GM23338 (cell line): ENCODE data around the gene UBE2QL1. TPM values are rescaled to one million over a fixed set of nuclear protein-coding genes. Genes with fewer than 3 reads are reported as not detected.

Experiments used
- ATAC-seq: fragments of 200-7000 bp; cut with Tn5 transposase; 3 replicates; pipeline ENCODE4 v1.9.1; 2020
- DNase-seq: peaks from one replicate; pipeline ENCODE4 v3.0.0-alpha.2; 2015; ENCODE audit warnings: low spot score
- H2AFZ ChIP-seq: fragments of 200-600 bp; sonication (generic); 2 replicates; pipeline ENCODE4 v1.8.0; 2016; ENCODE audit warnings: antibody characterized with exemption, mild to moderate bottlenecking, moderate library complexity
- H3F3A ChIP-seq: fragments of 200-600 bp; sonication (generic); replicated peaks from 2 replicates; pipeline ENCODE4 v1.8.0; 2017; ENCODE audit warnings: antibody characterized with exemption, mixed run types, low read depth
- H3K27ac ChIP-seq: fragments of 200-600 bp; sonication (generic); 2 replicates; pipeline ENCODE4 v1.6.1; 2016; ENCODE audit warnings: low read depth
- H3K27me3 ChIP-seq: fragments of 200-600 bp; sonication (generic); 2 replicates; pipeline ENCODE4 v1.8.0; 2016; ENCODE audit warnings: mild to moderate bottlenecking, mixed run types, moderate library complexity; ENCODE audit not compliant: insufficient read depth
- H3K36me3 ChIP-seq: fragments of 200-600 bp; sonication (generic); 2 replicates; pipeline ENCODE4 v1.8.0; 2016; ENCODE audit warnings: mild to moderate bottlenecking; ENCODE audit not compliant: insufficient read depth
- H3K4me1 ChIP-seq: fragments of 200-600 bp; sonication (generic); 2 replicates; pipeline ENCODE4 v1.8.0; 2016; ENCODE audit warnings: mild to moderate bottlenecking, moderate library complexity; ENCODE audit not compliant: insufficient read depth
- H3K4me2 ChIP-seq: fragments of 200-600 bp; sonication (generic); 2 replicates; pipeline ENCODE4 v1.7.1; 2017; ENCODE audit warnings: mixed run types
- H3K4me3 ChIP-seq: fragments of 200-600 bp; sonication (generic); 2 replicates; pipeline ENCODE4 v1.6.1; 2016; ENCODE audit warnings: mixed run types
- H3K79me2 ChIP-seq: fragments of 200-600 bp; sonication (generic); replicated peaks from 2 replicates; pipeline ENCODE4 v1.8.0; 2017; ENCODE audit warnings: mild to moderate bottlenecking; ENCODE audit not compliant: insufficient read depth
- H3K9me2 ChIP-seq: fragments of 200-600 bp; sonication (generic); 2 replicates; pipeline ENCODE4 v1.8.0; 2017; ENCODE audit not compliant: insufficient read depth
- H4K20me1 ChIP-seq: fragments of 200-600 bp; sonication (generic); replicated peaks from 2 replicates; pipeline ENCODE4 v1.8.0; 2017; ENCODE audit warnings: mild to moderate bottlenecking; ENCODE audit not compliant: insufficient read depth
- H3K27ac Mint-ChIP-seq: 2 replicates; pipeline ENCODE4 v1.8.0; 2020; ENCODE audit warnings: inconsistent platforms, mild to moderate bottlenecking, moderate library complexity, mixed read lengths
- H3K27me3 Mint-ChIP-seq: 3 replicates; pipeline ENCODE4 v1.8.0; 2022; ENCODE audit warnings: low read depth, mild to moderate bottlenecking, moderate library complexity, mixed read lengths, inconsistent platforms; ENCODE audit not compliant: insufficient read depth, poor library complexity
- H3K36me3 Mint-ChIP-seq: 3 replicates; pipeline ENCODE4 v1.8.0; 2021; ENCODE audit warnings: low read depth, mild to moderate bottlenecking, inconsistent platforms, moderate library complexity, mixed read lengths
- H3K4me1 Mint-ChIP-seq: 3 replicates; pipeline ENCODE4 v1.8.0; 2020; ENCODE audit warnings: mild to moderate bottlenecking, inconsistent platforms, mixed read lengths
- H3K4me3 Mint-ChIP-seq: 3 replicates; pipeline ENCODE4 v1.8.0; 2021; ENCODE audit warnings: moderate library complexity, mild to moderate bottlenecking, inconsistent platforms, mixed read lengths
- H3K9me3 Mint-ChIP-seq: 3 replicates; pipeline ENCODE4 v1.8.0; 2020; ENCODE audit warnings: moderate library complexity, mild to moderate bottlenecking, inconsistent platforms, mixed read lengths
- CREB1 ChIP-seq: fragments of 250-450 bp; sonication (Bioruptor Pico); IDR thresholded peaks from 2 replicates; pipeline ENCODE4 v1.5.0; 2020; ENCODE audit warnings: low read depth, mild to moderate bottlenecking, moderate library complexity
- EZH2 ChIP-seq: fragments of 200-600 bp; sonication (generic); IDR thresholded peaks from one replicate; pipeline ENCODE4 v1.8.0; 2017; ENCODE audit warnings: antibody characterized with exemption, mild to moderate bottlenecking, low read depth; ENCODE audit not compliant: unreplicated experiment
- EZH2phosphoT487 ChIP-seq: fragments of 200-600 bp; sonication (generic); IDR thresholded peaks from one replicate; pipeline ENCODE4 v1.8.1; 2018; ENCODE audit warnings: antibody characterized with exemption; ENCODE audit not compliant: unreplicated experiment
- JUNB ChIP-seq: IDR thresholded peaks from one replicate; pipeline ENCODE4 v1.6.1; 2016; ENCODE audit warnings: antibody characterized with exemption; ENCODE audit not compliant: unreplicated experiment
- NANOG ChIP-seq: IDR thresholded peaks from 2 replicates; pipeline ENCODE4 v1.6.1; 2016; ENCODE audit warnings: antibody characterized with exemption, borderline replicate concordance
- POLR2AphosphoS5 ChIP-seq: IDR thresholded peaks from 2 replicates; pipeline ENCODE4 v1.6.1; 2016; ENCODE audit warnings: antibody characterized with exemption, low read depth
- STAT1 ChIP-seq: IDR thresholded peaks from one replicate; pipeline ENCODE4 v1.6.1; 2016; ENCODE audit warnings: antibody characterized with exemption; ENCODE audit not compliant: unreplicated experiment
- ZNF114 ChIP-seq: fragments of 250-450 bp; sonication (Bioruptor Pico); IDR thresholded peaks from 2 replicates; pipeline ENCODE4 v1.5.0; 2020; ENCODE audit warnings: mild to moderate bottlenecking, moderate library complexity
- ZNF331 ChIP-seq: fragments of 250-450 bp; sonication (Bioruptor Pico); IDR thresholded peaks from 2 replicates; pipeline ENCODE4 v1.5.0; 2020; ENCODE audit warnings: low read depth, mild to moderate bottlenecking, moderate library complexity
- polyA plus RNA-seq: library from polyadenylated mRNA; unstranded; fragments of >200 nt; fragmentation: Nextera tagmentation; extraction: Ambion mirVana; gene quantifications from 2 replicates; pipeline ENCODE4 v1.2.1, GENCODE V29; 2016
- total RNA-seq: library from RNA; depleted of rRNA; stranded (reverse); fragments of >200 nt; shearing (Covaris generic); gene quantifications from 2 replicates; pipeline ENCODE4 v1.2.3, GENCODE V29; 2014
- TF ChIP-seq, protein P1 (sequence below): fragments of 250-450 bp; sonication (Bioruptor Pico); IDR thresholded peaks from 2 replicates; pipeline ENCODE4 v1.5.0; 2020; ENCODE audit warnings: mild to moderate bottlenecking, moderate library complexity
- TF ChIP-seq, protein P2 (sequence below): IDR thresholded peaks from 2 replicates; pipeline ENCODE4 v1.6.1; 2016; ENCODE audit warnings: antibody characterized with exemption
- TF ChIP-seq, protein P3 (sequence below), 2 experiments: fragments of 200-600 bp in 1 of 2; sonication (generic) in 1 of 2; conservative IDR thresholded peaks; 2 replicates each; pipeline versions ENCODE4 v1.5.1 to v1.6.1; 2016 to 2017; ENCODE audit warnings: antibody characterized with exemption in 2 of 2, low read depth in 2 of 2, mild to moderate bottlenecking in 2 of 2, moderate library complexity in 1 of 2

UBE2QL1 gene
- total and polyA plus RNA-seq, 2 experiments from 2014 or later: 0.40 to 0.83 TPM

DNA sequence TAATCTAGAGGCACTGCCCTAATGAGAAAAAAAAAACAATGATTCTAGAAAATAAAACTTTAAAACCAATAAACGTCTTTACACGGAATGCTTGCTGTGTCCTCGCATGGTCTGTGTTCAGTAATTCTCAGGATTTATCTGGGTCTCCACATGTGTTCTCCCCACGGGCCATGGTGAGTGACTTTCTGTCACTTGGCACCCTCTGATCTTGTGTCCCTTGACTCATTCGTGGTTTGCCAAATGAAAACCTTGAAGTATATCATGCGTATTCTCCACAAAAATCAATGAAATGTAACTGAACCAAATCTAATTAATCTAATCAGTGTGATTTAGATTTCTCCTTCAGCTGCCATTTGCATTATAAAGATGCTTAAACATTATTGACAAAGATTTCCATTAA lies 48.0 kb downstream of the UBE2QL1 start:
- H3K4me3 Mint-ChIP-seq: no peak overlapping the region
- H3K36me3 Mint-ChIP-seq: no peaks in the 10 kb centered on the region
- no peak overlapping the region for H2AFZ ChIP-seq
- H3K27ac Mint-ChIP-seq: no peak overlapping the region
- no peaks in the 10 kb centered on the region; the same call in 2 of the 3 replicates for H3K9me3 Mint-ChIP-seq
- no peak overlapping the region for H3K4me2 ChIP-seq
- no peaks in the 10 kb centered on the region for H3K9me2 ChIP-seq
- peaks cover 2% of the 10 kb centered on the region for H3K4me1 ChIP-seq
- H3K27me3 Mint-ChIP-seq: peaks cover 5% of the 10 kb centered on the region
- no peaks in the 10 kb centered on the region for H3K27me3 ChIP-seq
- TF ChIP-seq CREB1: no peak
- no peak for TF ChIP-seq ZNF114
- no peak for TF ChIP-seq STAT1
- TF ChIP-seq, protein P1, sequence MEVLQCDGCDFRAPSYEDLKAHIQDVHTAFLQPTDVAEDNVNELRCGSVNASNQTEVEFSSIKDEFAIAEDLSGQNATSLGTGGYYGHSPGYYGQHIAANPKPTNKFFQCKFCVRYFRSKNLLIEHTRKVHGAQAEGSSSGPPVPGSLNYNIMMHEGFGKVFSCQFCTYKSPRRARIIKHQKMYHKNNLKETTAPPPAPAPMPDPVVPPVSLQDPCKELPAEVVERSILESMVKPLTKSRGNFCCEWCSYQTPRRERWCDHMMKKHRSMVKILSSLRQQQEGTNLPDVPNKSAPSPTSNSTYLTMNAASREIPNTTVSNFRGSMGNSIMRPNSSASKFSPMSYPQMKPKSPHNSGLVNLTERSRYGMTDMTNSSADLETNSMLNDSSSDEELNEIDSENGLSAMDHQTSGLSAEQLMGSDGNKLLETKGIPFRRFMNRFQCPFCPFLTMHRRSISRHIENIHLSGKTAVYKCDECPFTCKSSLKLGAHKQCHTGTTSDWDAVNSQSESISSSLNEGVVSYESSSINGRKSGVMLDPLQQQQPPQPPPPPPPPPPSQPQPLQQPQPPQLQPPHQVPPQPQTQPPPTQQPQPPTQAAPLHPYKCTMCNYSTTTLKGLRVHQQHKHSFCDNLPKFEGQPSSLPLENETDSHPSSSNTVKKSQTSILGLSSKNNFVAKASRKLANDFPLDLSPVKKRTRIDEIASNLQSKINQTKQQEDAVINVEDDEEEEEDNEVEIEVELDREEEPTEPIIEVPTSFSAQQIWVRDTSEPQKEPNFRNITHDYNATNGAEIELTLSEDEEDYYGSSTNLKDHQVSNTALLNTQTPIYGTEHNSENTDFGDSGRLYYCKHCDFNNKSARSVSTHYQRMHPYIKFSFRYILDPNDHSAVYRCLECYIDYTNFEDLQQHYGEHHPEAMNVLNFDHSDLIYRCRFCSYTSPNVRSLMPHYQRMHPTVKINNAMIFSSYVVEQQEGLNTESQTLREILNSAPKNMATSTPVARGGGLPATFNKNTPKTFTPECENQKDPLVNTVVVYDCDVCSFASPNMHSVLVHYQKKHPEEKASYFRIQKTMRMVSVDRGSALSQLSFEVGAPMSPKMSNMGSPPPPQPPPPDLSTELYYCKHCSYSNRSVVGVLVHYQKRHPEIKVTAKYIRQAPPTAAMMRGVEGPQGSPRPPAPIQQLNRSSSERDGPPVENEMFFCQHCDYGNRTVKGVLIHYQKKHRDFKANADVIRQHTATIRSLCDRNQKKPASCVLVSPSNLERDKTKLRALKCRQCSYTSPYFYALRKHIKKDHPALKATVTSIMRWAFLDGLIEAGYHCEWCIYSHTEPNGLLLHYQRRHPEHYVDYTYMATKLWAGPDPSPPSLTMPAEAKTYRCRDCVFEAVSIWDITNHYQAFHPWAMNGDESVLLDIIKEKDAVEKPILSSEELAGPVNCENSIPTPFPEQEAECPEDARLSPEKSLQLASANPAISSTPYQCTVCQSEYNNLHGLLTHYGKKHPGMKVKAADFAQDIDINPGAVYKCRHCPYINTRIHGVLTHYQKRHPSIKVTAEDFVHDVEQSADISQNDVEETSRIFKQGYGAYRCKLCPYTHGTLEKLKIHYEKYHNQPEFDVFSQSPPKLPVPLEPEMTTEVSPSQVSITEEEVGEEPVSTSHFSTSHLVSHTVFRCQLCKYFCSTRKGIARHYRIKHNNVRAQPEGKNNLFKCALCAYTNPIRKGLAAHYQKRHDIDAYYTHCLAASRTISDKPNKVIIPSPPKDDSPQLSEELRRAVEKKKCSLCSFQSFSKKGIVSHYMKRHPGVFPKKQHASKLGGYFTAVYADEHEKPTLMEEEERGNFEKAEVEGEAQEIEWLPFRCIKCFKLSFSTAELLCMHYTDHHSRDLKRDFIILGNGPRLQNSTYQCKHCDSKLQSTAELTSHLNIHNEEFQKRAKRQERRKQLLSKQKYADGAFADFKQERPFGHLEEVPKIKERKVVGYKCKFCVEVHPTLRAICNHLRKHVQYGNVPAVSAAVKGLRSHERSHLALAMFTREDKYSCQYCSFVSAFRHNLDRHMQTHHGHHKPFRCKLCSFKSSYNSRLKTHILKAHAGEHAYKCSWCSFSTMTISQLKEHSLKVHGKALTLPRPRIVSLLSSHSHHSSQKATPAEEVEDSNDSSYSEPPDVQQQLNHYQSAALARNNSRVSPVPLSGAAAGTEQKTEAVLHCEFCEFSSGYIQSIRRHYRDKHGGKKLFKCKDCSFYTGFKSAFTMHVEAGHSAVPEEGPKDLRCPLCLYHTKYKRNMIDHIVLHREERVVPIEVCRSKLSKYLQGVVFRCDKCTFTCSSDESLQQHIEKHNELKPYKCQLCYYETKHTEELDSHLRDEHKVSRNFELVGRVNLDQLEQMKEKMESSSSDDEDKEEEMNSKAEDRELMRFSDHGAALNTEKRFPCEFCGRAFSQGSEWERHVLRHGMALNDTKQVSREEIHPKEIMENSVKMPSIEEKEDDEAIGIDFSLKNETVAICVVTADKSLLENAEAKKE (CRISPR knock-in tag): no peak
- no peak for TF ChIP-seq JUNB
- H3F3A ChIP-seq: no peaks in the 10 kb centered on the region
- no peaks in the 10 kb centered on the region for H3K36me3 ChIP-seq
- peaks cover 8% of the 10 kb centered on the region for H3K4me1 Mint-ChIP-seq
- no peak for ATAC-seq
- no peak overlapping the region for H3K27ac ChIP-seq
- no peaks in the 10 kb centered on the region for H3K79me2 ChIP-seq
- H3K4me3 ChIP-seq: no peak overlapping the region
- H4K20me1 ChIP-seq: no peaks in the 10 kb centered on the region
- DNase-seq: no peak

DNA sequence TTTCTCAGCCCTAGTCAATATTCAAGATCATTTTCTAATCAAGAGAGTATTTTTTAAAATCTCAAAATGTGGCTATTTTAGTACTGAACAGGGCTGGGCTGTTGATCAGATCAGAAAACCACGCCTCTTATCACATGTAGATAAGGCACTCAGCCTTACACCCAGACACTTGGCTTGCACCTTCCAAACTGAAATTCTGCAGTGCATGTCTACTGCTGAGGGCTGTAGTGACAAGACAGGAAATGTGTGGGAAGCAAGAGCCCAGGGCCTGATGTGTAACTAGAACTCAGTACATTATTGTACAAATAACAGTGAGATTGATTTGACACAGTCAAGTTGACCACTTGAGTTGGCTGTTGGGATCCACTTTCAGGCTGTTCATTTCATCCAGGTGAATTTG lies 48.6 kb downstream of the UBE2QL1 start:
- H3K9me3 Mint-ChIP-seq: no peaks in the 10 kb centered on the region; the same call in 2 of the 3 replicates
- H3K36me3 Mint-ChIP-seq: no peaks in the 10 kb centered on the region
- no peak for DNase-seq
- TF ChIP-seq ZNF114 (no peak), CREB1 (no peak), NANOG (no peak), EZH2 (no peak), STAT1 (no peak), EZH2phosphoT487 (no peak), POLR2AphosphoS5 (no peak), ZNF331 (CRISPR knock-in tag) (no peak)
- TF ChIP-seq, protein P2, sequence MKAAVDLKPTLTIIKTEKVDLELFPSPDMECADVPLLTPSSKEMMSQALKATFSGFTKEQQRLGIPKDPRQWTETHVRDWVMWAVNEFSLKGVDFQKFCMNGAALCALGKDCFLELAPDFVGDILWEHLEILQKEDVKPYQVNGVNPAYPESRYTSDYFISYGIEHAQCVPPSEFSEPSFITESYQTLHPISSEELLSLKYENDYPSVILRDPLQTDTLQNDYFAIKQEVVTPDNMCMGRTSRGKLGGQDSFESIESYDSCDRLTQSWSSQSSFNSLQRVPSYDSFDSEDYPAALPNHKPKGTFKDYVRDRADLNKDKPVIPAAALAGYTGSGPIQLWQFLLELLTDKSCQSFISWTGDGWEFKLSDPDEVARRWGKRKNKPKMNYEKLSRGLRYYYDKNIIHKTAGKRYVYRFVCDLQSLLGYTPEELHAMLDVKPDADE: no peak
- TF ChIP-seq, protein P3, sequence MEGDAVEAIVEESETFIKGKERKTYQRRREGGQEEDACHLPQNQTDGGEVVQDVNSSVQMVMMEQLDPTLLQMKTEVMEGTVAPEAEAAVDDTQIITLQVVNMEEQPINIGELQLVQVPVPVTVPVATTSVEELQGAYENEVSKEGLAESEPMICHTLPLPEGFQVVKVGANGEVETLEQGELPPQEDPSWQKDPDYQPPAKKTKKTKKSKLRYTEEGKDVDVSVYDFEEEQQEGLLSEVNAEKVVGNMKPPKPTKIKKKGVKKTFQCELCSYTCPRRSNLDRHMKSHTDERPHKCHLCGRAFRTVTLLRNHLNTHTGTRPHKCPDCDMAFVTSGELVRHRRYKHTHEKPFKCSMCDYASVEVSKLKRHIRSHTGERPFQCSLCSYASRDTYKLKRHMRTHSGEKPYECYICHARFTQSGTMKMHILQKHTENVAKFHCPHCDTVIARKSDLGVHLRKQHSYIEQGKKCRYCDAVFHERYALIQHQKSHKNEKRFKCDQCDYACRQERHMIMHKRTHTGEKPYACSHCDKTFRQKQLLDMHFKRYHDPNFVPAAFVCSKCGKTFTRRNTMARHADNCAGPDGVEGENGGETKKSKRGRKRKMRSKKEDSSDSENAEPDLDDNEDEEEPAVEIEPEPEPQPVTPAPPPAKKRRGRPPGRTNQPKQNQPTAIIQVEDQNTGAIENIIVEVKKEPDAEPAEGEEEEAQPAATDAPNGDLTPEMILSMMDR (conservative IDR thresholded peaks at IDR 0.05; ENCODE audit: low read depth in 2 of 2): no peak

More for the DNA sequence above, 48.6 kb downstream of the UBE2QL1 start:
- Mint-ChIP-seq H3K4me1 (peaks cover 1% of the 10 kb centered on the region), H3K27ac (no peak overlapping the region), H3K4me3 (no peak overlapping the region), H3K27me3 (peaks cover 4% of the 10 kb centered on the region)
- H3K4me3 ChIP-seq: no peak overlapping the region
- no peaks in the 10 kb centered on the region for H3F3A ChIP-seq
- H3K27ac ChIP-seq: no peak overlapping the region
- H2AFZ ChIP-seq: no peak overlapping the region; the same call in 1 of the 2 replicates
- H4K20me1 ChIP-seq: no peaks in the 10 kb centered on the region
- H3K36me3 ChIP-seq: no peaks in the 10 kb centered on the region
- H3K9me2 ChIP-seq: no peaks in the 10 kb centered on the region
- ATAC-seq: no peak
- no peaks in the 10 kb centered on the region for H3K4me1 ChIP-seq
- no peak overlapping the region for H3K4me2 ChIP-seq
- H3K79me2 ChIP-seq: no peaks in the 10 kb centered on the region
- H3K27me3 ChIP-seq: no peaks in the 10 kb centered on the region
